HEK293 (cell line): Measurements from ENCODE around the gene DDR2.
A peak's percentile ranks its signal among the peaks of the same experiment; 100 is the strongest.
"Not testable (repeated sequence)": the region's sequence is repeated elsewhere in the genome, so short reads cannot be mapped to it uniquely, and the experiment has no call there.

Source experiments
- CTCF ChIA-PET: fragments of 350-600 bp; formaldehyde crosslinking; extraction: SDS; loops from one replicate; lab custom pipeline; 2021; ENCODE audit warnings: antibody characterized with exemption; lab: Yijun Ruan, JAX
- POLR2A ChIA-PET: fragments of 300-600 bp; formaldehyde crosslinking; extraction: SDS; loops from one replicate; lab custom pipeline; 2020; ENCODE audit warnings: antibody characterized with exemption, inconsistent platforms; lab: Yijun Ruan, JAX
- H3K27ac ChIP-seq: fragments of 200-500 bp; sonication (Bioruptor generic); 2 replicates; pipeline ENCODE4 v1.5.1; 2014; ENCODE audit warnings: low read depth, low read length, control low read depth, inconsistent platforms; ENCODE audit errors: extremely low read depth
- H3K36me3 ChIP-seq, 2 experiments: fragments of 200-500 bp in 1 of 2; sonication (Bioruptor generic) in 1 of 2; 1 replicate in 1 of 2; 2 replicates in 1 of 2; pipeline ENCODE4 v1.5.1; 2014 to 2017; ENCODE audit warnings: inconsistent platforms in 2 of 2, low read length in 2 of 2; ENCODE audit not compliant: control insufficient read depth in 2 of 2, insufficient read depth in 1 of 2
- H3K4me1 ChIP-seq: fragments of 200-500 bp; sonication (Bioruptor generic); 2 replicates; pipeline ENCODE4 v1.5.1; 2014; ENCODE audit warnings: mild to moderate bottlenecking, low read length, inconsistent platforms; ENCODE audit not compliant: control insufficient read depth, insufficient read depth
- H3K4me3 ChIP-seq: 2 replicates; pipeline ENCODE4 v1.5.1; 2011; ENCODE audit warnings: low read depth, mild to moderate bottlenecking, control low read depth, low read length, moderate library complexity
- H3K9me3 ChIP-seq: fragments of 200-500 bp; sonication (Bioruptor generic); 2 replicates; pipeline ENCODE4 v1.5.1; 2014; ENCODE audit warnings: low read depth, low read length, inconsistent platforms; ENCODE audit not compliant: control insufficient read depth, insufficient read depth
- IKZF3 ChIP-seq: fragments of 450-650 bp; IDR thresholded peaks from 2 replicates; pipeline ENCODE4 v1.5.0; 2018; ENCODE audit warnings: missing biosample characterization, mild to moderate bottlenecking, missing genetic modification characterization, moderate library complexity
- KLF1 ChIP-seq: fragments of 450-650 bp; formaldehyde crosslinking; IDR thresholded peaks from 2 replicates; pipeline ENCODE4 v1.5.1; 2016; ENCODE audit warnings: missing biosample characterization, missing genetic modification characterization
- KLF9 ChIP-seq: fragments of 450-650 bp; formaldehyde crosslinking; IDR thresholded peaks from 2 replicates; pipeline ENCODE4 v1.5.1; 2016; ENCODE audit warnings: missing biosample characterization, missing genetic modification characterization, low read depth
- SCRT2 ChIP-seq: fragments of 450-650 bp; formaldehyde crosslinking; IDR thresholded peaks from 2 replicates; pipeline ENCODE4 v1.5.1; 2016; ENCODE audit warnings: missing biosample characterization, missing genetic modification characterization
- SP2 ChIP-seq: fragments of 450-650 bp; formaldehyde crosslinking; IDR thresholded peaks from 2 replicates; pipeline ENCODE4 v1.5.1; 2016; ENCODE audit warnings: missing biosample characterization, missing genetic modification characterization
- SP3 ChIP-seq: fragments of 450-650 bp; formaldehyde crosslinking; IDR thresholded peaks from 2 replicates; pipeline ENCODE4 v1.5.1; 2016; ENCODE audit warnings: missing biosample characterization, missing genetic modification characterization
- ZBTB17 ChIP-seq: fragments of 450-650 bp; formaldehyde crosslinking; IDR thresholded peaks from 2 replicates; pipeline ENCODE4 v1.5.1; 2016; ENCODE audit warnings: missing biosample characterization, missing genetic modification characterization
- ZBTB8A ChIP-seq: fragments of 450-650 bp; formaldehyde crosslinking; IDR thresholded peaks from 2 replicates; pipeline ENCODE4 v1.5.1; 2016; ENCODE audit warnings: missing biosample characterization, missing genetic modification characterization
- ZNF335 ChIP-seq: fragments of 450-650 bp; formaldehyde crosslinking; conservative IDR thresholded peaks from 2 replicates; pipeline ENCODE4 v1.5.1; 2016; ENCODE audit warnings: missing biosample characterization, missing genetic modification characterization
- ZNF341 ChIP-seq: fragments of 450-650 bp; formaldehyde crosslinking; IDR thresholded peaks from 2 replicates; pipeline ENCODE4; 2016; ENCODE audit warnings: low read depth, missing biosample characterization, missing genetic modification characterization
- ZNF629 ChIP-seq: fragments of 450-650 bp; formaldehyde crosslinking; IDR thresholded peaks from 2 replicates; pipeline ENCODE4 v1.5.1; 2017; ENCODE audit warnings: missing biosample characterization, missing genetic modification characterization
- ZNF660 ChIP-seq: fragments of 450-650 bp; IDR thresholded peaks from 2 replicates; pipeline ENCODE4 v1.5.1; 2018; ENCODE audit warnings: missing biosample characterization, mild to moderate bottlenecking, missing genetic modification characterization
- TF ChIP-seq, protein P1 (sequence below): fragments of 450-650 bp; formaldehyde crosslinking; IDR thresholded peaks from 2 replicates; pipeline ENCODE4 v1.5.1; 2016; ENCODE audit warnings: missing biosample characterization, missing genetic modification characterization
- TF ChIP-seq, protein P2 (sequence below): fragments of 450-650 bp; formaldehyde crosslinking; IDR thresholded peaks from 2 replicates; pipeline ENCODE4 v1.5.1; 2016; ENCODE audit warnings: missing biosample characterization, missing genetic modification characterization
- TF ChIP-seq, protein P3 (sequence below): fragments of 450-650 bp; formaldehyde crosslinking; IDR thresholded peaks from 2 replicates; pipeline ENCODE4 v1.5.1; 2016; ENCODE audit warnings: missing biosample characterization, missing genetic modification characterization

The DDR2 gene

DNA sequence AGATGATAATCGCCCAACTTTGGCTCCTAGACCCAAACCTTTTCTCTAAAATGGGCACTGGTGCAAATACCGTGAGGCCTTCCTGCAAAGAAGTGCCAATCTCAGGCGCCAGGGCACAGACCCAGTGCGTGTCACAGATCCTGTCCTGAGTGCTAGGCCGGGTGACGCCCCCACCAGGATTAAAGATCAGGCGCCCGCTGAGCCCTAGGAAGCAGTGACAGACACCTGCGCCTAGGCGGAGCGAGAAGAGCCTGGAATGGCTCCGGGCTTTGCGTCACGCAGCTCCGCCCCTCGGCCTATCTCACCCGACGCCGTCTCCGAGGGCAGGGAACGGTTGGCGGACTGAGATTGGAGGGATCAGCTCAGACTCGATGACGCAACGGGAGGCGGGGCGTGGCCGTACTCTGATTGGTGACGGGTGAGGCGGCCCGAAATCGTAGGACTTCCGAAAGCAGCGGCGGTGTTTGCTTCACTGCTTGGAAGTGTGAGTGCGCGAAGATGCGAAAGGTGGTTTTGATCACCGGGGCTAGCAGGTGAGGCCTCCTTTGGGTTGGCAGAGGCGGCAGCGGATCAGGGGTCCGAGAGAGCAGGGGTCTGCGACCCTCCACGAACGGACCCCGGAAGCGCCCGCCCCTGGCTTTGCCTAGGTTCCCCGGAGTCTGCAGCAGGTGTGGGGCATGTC, 158.2 kb downstream of the DDR2 start, which contains the start of gene HSD17B7:
TSS of gene HSD17B7 (plus strand) at position 400 of the 682 bp plus-strand sequence. CDS start at position 499, 99 bp downstream.
- Histone ChIP-seq H3K4me3 (peak within 1 kb of the TSS; percentile 56), H3K27ac (peak within 1 kb of the TSS; percentile 22; the same call in 1 of the 2 replicates)
- H3K4me1 ChIP-seq, POLR2A ChIA-PET, H3K36me3 ChIP-seq, H3K9me3 ChIP-seq: not testable (repeated sequence)
- TF ChIP-seq ZNF341 (tag by site-specific recombination): peak; percentile 92
- TF ChIP-seq ZNF660 (tag by site-specific recombination): 0 out of 2 replicates have a peak, but pooled peaks have one; percentile 21
- peak; percentile 63 for TF ChIP-seq SP2 (tag by site-specific recombination)
- peak; percentile 92 for TF ChIP-seq ZBTB8A (tag by site-specific recombination)
- TF ChIP-seq, protein P1, sequence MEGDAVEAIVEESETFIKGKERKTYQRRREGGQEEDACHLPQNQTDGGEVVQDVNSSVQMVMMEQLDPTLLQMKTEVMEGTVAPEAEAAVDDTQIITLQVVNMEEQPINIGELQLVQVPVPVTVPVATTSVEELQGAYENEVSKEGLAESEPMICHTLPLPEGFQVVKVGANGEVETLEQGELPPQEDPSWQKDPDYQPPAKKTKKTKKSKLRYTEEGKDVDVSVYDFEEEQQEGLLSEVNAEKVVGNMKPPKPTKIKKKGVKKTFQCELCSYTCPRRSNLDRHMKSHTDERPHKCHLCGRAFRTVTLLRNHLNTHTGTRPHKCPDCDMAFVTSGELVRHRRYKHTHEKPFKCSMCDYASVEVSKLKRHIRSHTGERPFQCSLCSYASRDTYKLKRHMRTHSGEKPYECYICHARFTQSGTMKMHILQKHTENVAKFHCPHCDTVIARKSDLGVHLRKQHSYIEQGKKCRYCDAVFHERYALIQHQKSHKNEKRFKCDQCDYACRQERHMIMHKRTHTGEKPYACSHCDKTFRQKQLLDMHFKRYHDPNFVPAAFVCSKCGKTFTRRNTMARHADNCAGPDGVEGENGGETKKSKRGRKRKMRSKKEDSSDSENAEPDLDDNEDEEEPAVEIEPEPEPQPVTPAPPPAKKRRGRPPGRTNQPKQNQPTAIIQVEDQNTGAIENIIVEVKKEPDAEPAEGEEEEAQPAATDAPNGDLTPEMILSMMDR (tag by site-specific recombination): peak; percentile 56
- TF ChIP-seq KLF1 (tag by site-specific recombination): peak; percentile 57; the same call in 1 of the 2 replicates
- TF ChIP-seq ZNF629 (tag by site-specific recombination): peak; percentile 74
- TF ChIP-seq, protein P2, sequence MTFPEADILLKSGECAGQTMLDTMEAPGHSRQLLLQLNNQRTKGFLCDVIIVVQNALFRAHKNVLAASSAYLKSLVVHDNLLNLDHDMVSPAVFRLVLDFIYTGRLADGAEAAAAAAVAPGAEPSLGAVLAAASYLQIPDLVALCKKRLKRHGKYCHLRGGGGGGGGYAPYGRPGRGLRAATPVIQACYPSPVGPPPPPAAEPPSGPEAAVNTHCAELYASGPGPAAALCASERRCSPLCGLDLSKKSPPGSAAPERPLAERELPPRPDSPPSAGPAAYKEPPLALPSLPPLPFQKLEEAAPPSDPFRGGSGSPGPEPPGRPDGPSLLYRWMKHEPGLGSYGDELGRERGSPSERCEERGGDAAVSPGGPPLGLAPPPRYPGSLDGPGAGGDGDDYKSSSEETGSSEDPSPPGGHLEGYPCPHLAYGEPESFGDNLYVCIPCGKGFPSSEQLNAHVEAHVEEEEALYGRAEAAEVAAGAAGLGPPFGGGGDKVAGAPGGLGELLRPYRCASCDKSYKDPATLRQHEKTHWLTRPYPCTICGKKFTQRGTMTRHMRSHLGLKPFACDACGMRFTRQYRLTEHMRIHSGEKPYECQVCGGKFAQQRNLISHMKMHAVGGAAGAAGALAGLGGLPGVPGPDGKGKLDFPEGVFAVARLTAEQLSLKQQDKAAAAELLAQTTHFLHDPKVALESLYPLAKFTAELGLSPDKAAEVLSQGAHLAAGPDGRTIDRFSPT: 0 out of 2 replicates have a peak, but pooled peaks have one; percentile 16
- peak; percentile 78 for TF ChIP-seq ZNF335 (tag by site-specific recombination)
- peak; percentile 54; the same call in 1 of the 2 replicates for TF ChIP-seq ZBTB17
- TF ChIP-seq SP3 (tag by site-specific recombination): peak; percentile 43; the same call in 1 of the 2 replicates
- 0 out of 2 replicates have a peak, but pooled peaks have one; percentile 13 for TF ChIP-seq SCRT2
- TF ChIP-seq IKZF3 (tag by site-specific recombination): peak; percentile 67
- TF ChIP-seq, protein P3, sequence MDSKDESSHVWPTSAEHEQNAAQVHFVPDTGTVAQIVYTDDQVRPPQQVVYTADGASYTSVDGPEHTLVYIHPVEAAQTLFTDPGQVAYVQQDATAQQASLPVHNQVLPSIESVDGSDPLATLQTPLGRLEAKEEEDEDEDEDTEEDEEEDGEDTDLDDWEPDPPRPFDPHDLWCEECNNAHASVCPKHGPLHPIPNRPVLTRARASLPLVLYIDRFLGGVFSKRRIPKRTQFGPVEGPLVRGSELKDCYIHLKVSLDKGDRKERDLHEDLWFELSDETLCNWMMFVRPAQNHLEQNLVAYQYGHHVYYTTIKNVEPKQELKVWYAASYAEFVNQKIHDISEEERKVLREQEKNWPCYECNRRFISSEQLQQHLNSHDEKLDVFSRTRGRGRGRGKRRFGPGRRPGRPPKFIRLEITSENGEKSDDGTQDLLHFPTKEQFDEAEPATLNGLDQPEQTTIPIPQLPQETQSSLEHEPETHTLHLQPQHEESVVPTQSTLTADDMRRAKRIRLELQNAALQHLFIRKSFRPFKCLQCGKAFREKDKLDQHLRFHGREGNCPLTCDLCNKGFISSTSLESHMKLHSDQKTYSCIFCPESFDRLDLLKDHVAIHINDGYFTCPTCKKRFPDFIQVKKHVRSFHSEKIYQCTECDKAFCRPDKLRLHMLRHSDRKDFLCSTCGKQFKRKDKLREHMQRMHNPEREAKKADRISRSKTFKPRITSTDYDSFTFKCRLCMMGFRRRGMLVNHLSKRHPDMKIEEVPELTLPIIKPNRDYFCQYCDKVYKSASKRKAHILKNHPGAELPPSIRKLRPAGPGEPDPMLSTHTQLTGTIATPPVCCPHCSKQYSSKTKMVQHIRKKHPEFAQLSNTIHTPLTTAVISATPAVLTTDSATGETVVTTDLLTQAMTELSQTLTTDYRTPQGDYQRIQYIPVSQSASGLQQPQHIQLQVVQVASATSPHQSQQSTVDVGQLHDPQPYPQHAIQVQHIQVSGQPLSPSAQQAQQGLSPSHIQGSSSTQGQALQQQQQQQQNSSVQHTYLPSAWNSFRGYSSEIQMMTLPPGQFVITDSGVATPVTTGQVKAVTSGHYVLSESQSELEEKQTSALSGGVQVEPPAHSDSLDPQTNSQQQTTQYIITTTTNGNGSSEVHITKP: 0 out of 2 replicates have a peak, but pooled peaks have one; percentile 14
- TF ChIP-seq KLF9: peak; percentile 48; the same call in 1 of the 2 replicates
- CTCF ChIA-PET: interaction anchor here (1.0 kb wide), 1 partner anchor 176 kb away, joined by 3 read pairs; no protein-coding TSS in a partner anchor

DNA sequence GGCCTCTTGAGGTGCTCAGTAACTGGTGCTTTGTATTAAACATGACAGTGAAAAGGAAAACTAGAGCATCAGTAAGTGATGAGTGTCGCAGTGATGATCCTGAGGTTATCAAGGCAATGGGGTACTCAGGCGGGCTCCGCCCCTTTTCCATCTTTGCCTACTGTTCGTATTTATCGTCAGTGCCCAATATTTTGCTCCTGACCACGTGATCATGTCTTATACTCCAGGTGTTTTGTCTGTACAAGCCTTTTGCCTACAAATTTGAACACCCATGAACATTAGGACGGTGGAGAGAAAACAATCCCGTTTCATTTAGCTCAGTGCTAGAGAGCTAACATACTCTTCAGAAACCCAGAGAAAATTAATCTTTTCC, 158.7 kb downstream of the DDR2 start:
- H3K4me3 ChIP-seq: peak overlapping the region; percentile 30
- H3K9me3 ChIP-seq, POLR2A ChIA-PET, H3K4me1 ChIP-seq, H3K27ac ChIP-seq, H3K36me3 ChIP-seq: not testable (repeated sequence)
- CTCF ChIA-PET: interaction anchor here (1.0 kb wide), 1 partner anchor 177 kb away, joined by 3 read pairs; no protein-coding TSS in a partner anchor

DNA sequence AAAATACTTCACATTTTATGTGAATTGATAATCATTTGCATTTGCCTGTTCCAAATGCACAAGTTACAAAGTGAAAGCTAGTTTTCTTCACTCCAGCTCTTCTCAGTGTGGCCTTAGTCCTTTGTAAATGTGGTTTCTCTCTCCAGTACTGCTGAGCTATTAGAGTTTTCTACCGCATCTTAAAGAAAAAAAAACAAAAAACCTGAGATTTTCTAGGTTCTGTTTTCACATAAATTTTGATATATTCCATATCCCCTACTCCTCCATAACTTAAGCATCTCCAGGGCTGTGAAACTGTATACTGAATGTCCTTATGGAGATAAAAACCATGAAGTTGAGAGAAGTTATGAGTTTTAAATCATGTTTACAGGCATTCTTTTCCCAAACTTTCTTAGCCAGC, 162.0 kb downstream of the DDR2 start:
- H3K9me3 ChIP-seq, H3K4me1 ChIP-seq, POLR2A ChIA-PET, H3K27ac ChIP-seq, H3K36me3 ChIP-seq, H3K4me3 ChIP-seq: not testable (repeated sequence)
- CTCF ChIA-PET: interaction anchor here (0.6 kb wide), 1 partner anchor 110 kb away, joined by 3 read pairs; no protein-coding TSS in a partner anchor

DNA sequence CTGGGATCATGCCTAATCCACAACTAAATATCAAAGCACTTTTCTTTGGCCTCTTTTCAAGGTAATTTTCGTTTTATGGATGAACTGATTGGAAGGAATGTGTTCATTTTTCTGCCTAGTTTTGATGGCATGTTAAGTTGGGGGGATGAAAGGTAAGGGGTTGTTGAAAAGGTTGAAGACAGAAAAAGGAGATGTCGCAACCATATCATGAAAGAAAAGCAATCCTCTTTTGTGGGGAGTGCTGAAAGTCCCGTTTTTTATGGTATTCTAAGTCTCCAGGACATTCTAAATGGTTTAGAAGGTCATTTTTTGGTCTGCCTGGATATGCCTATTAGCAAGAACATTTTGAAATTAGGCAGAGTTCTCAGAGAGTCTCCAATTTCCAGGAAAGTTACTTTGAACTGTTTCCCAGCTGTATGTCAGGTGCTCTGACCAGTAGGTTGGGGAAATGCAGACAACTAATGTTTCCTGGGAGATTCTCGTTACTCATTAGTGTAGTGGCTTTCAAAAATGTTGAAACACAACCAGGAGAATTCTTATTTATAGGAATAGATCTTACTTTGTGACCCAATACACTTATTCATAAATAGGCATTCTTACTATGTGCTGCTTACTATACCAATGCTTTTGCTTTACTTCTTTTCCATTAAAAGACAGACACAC, 164.5 kb downstream of the DDR2 start:
- H3K9me3 ChIP-seq, POLR2A ChIA-PET, H3K27ac ChIP-seq, CTCF ChIA-PET, H3K4me1 ChIP-seq, H3K4me3 ChIP-seq: not testable (repeated sequence)
- H3K36me3 ChIP-seq: peaks cover 12 to 29% of the 10 kb centered on the region in 2 experiments; a peak in 2 of 3 replicates
